ENCODE measurements around the gene GPR179.
"Not testable (repeated sequence)": the region's sequence is repeated elsewhere in the genome, so short reads cannot be mapped to it uniquely, and the experiment has no call there.

The GPR179 gene

DNA sequence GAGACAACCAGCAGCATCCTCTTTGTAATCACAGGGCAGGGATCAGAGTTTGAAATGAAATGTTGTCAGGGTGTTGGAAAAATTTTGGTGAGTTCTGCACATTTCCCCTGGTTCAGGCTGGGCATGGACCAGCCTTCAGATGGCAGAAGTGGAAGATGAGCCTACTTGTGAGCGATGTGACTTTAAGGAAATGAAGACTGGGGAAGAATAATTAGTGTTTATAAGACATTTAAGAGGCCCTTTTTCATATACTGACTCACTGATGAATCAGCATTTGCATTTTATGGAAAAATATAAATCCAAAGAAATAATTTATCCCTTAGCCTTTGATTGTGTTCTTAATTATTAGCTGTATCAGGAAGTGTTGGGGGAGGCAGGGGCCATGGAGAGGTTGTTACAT lies 20.9 kb downstream of the GPR179 start:
- no peak overlapping the region for H3K4me3 ChIP-seq (replicated peaks; ENCODE audit: low read depth, low read length)
- TF ChIP-seq, protein P1, sequence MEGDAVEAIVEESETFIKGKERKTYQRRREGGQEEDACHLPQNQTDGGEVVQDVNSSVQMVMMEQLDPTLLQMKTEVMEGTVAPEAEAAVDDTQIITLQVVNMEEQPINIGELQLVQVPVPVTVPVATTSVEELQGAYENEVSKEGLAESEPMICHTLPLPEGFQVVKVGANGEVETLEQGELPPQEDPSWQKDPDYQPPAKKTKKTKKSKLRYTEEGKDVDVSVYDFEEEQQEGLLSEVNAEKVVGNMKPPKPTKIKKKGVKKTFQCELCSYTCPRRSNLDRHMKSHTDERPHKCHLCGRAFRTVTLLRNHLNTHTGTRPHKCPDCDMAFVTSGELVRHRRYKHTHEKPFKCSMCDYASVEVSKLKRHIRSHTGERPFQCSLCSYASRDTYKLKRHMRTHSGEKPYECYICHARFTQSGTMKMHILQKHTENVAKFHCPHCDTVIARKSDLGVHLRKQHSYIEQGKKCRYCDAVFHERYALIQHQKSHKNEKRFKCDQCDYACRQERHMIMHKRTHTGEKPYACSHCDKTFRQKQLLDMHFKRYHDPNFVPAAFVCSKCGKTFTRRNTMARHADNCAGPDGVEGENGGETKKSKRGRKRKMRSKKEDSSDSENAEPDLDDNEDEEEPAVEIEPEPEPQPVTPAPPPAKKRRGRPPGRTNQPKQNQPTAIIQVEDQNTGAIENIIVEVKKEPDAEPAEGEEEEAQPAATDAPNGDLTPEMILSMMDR (IDR thresholded peaks at IDR 0.05; ENCODE audit: low read depth, low read length, missing control alignments), result no peak
- DNase-seq (ENCODE audit: extremely low read depth, low read depth), result no peak

DNA sequence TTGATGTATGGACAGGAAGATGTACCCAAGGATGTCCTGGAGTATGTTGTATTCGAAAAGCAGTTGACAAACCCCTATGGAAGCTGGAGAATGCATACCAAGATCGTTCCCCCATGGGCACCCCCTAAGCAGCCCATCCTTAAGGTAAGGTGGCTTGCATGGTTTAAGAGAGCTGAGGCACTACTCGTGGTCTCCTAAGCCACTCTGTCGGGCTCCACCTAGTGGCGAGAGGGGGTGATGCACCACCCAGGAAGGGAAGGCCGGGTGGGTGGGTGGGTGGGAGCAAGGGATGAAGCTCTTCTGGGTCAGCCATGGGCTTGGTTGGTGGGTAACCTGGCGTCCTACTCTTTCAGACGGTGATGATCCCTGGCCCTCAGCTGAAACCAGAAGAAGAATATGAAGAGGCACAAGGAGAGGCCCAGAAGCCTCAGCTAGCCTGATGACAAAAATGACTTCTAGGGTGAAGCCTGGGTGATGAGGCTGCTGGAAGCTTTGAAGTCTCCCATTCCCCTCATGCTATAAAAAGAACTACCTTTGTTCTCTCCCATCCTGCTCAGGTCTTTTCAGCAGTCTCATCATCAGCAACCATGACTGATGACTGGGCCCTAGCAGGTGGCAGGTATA lies 21.5 kb downstream of the GPR179 start:
- no peak overlapping the region for H3K4me3 ChIP-seq (replicated peaks; ENCODE audit: low read depth, low read length)
- TF ChIP-seq, protein P1 (IDR thresholded peaks at IDR 0.05; ENCODE audit: low read depth, low read length, missing control alignments), result peak; percentile 62
- DNase-seq (ENCODE audit: extremely low read depth, low read depth), result no peak

DNA sequence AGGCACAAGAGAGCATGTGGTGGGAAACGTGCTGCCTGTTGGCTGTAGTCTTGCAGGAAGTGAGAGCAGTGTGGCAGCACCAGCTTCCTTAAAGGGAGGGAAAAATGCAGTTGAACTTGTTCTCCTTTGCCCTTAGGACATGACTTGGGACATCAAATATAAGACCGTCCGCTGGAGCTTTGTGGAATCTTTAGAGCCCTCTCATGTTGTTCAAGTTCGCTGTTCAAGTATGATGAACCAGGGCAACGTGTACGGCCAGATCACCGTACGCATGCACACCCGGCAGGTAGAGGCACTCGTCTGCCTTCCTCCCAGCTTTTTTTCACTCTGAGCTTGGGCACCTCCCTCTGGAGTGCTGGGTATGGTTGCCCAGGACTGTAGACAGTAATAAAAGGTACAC lies 23.3 kb downstream of the GPR179 start:
- TF ChIP-seq, protein P1 (IDR thresholded peaks at IDR 0.05; ENCODE audit: low read depth, low read length, missing control alignments), result no peak
- no peak overlapping the region for H3K4me3 ChIP-seq (replicated peaks; ENCODE audit: low read depth, low read length)
- DNase-seq (ENCODE audit: extremely low read depth, low read depth), result no peak

DNA sequence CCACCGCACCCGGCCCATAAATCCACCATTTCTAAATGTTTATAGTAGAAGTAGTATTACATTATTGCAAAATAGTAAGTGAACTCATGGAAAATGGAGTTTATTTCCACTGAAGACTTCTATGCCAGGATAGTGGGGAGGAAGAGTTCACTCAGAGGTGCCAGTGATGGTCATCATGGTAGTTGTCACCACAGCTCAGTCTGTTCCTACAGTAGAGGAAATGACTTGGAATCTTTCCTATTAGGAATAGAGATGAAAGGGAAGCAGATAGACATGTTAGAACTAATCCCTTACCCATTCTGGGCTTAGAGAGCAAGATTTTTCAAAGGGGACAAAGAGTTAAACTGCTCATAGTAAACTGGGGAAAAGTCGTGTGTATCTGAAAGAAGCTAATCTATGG lies 26.7 kb downstream of the GPR179 start:
- no peak for DNase-seq (ENCODE audit: extremely low read depth, low read depth)
- TF ChIP-seq, protein P1 (IDR thresholded peaks at IDR 0.05; ENCODE audit: low read depth, low read length, missing control alignments), result no peak
- no peak overlapping the region for H3K4me3 ChIP-seq (replicated peaks; ENCODE audit: low read depth, low read length)

DNA sequence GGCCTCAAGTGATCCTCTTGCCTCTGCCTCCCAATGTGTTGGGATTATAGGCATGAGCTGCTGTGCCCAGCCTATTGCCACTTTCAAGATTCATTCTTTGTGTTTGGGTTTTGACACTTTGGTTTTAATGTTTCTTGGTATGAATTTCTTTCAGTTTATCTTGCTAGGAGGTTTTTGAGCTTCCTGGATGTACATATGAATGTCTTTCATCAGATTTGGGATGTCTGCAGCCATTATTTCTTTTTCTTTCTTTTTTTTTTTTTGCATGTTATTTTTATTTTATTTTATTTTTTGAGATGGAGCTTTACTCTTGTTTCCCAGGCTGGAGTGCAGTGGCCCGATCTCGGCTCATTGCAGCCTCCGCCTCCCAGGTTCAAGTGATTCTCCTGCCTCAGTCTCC lies 28.3 kb downstream of the GPR179 start:
- no peak for DNase-seq (ENCODE audit: extremely low read depth, low read depth)
- TF ChIP-seq, protein P1 (IDR thresholded peaks at IDR 0.05; ENCODE audit: low read depth, low read length, missing control alignments), result no peak
- H3K4me3 ChIP-seq (replicated peaks; ENCODE audit: low read depth, low read length), result no peak overlapping the region

DNA sequence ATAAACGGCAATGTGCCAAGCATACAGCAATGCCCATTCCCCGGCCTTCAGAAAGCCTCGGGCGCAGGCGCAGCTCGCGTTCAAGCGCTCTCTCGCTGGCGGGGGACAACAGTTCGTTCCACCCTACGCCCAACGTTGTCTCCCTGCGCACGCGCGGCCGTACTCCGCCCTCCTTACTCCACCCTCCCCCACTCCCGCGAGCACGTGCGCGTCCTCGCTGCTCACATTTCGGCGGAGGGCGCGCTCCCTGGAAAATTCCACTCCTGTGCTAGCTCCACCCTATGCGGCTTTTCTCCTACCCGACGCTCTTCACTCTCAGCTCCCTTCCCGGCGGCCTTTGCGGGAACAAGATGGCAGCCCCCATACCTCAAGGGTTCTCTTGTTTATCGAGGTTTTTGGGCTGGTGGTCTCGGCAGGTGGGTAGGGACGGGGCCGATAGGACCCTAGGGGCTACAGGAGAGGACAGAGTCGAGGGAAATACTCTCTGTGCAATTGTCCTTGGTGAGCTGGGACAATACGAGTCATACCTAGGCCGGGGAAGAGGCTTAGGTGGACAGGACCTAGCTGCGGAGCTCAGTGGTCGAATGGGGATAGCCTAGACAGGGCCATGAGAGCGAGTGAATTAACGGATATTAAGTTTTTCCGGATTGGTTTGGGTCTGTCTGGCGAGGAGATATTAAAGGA lies 46.8 kb downstream of the GPR179 start, which contains the start of gene MRPL45:
Gene MRPL45, plus strand, starts transcription at position 335 of the 684 bp plus-strand sequence. Its CDS starts 16 bp downstream, at position 351.
- H3K4me3 ChIP-seq (replicated peaks; ENCODE audit: low read depth, low read length), result peak within 1 kb of the TSS; percentile 60
- peak; percentile 85 for DNase-seq (ENCODE audit: extremely low read depth, low read depth)

DNA sequence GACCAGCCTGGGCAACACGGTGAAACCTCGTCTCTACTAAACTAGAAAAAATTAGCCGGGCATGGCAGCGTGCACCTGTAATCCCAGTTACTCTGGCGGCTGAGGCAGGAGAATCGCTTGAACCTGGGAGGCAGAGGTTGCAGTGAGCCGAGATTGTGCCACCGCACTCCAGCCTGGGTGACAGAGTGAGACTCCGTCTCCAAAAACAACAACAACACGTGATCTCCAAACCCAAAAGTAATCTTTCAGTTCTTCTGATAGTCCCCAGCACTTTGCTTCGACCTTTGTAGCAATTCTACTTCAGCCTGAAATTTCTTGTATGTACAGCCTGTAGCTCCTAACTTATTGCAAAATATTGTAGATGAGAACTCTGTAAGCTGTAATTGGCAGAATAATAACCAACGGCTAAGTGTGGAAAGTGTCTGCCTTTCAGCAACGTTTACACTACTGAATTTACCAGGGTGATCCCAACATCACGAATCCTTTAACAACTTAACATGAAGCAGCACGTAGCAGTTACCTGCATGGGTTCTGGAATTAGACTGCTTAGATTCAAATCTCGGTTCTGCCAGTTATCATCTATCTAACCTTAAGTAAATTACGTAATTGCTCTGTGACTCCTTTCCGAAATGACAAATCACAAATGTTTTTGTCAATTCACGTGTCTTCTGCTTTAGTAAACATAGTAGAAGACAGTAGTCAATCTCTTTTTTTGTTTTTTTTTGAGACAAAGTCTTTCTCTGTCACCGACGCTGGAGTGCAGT lies 48.0 kb downstream of the GPR179 start:
- not testable (repeated sequence) for DNase-seq (ENCODE audit: extremely low read depth, low read depth); H3K4me3 ChIP-seq (replicated peaks; ENCODE audit: low read depth, low read length)

DNA sequence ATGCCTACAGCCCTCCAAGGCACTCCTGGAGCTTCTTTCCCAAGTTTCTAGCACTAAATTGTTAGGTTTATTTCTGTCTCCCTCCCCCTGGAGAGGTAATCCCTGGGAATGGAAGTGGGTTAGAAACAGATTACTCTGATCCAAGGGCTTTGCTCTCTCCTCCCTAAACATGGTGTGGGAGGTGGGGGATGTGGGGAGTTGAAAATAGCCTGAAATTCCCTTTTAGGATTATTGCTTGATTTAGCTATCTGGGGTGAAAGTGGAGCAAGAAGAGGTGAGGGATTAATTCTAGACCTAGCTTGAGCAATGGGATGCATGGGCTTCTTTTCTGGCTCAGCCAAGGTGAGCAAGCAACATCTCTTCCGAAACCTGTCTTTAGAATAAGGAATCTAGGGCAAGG lies 54.0 kb downstream of the GPR179 start:
- DNase-seq (ENCODE audit: extremely low read depth, low read depth); H3K4me3 ChIP-seq (replicated peaks; ENCODE audit: low read depth, low read length): not testable (repeated sequence)
